ENCODE results near the gene DAPK2.

The DAPK2 gene

DNA sequence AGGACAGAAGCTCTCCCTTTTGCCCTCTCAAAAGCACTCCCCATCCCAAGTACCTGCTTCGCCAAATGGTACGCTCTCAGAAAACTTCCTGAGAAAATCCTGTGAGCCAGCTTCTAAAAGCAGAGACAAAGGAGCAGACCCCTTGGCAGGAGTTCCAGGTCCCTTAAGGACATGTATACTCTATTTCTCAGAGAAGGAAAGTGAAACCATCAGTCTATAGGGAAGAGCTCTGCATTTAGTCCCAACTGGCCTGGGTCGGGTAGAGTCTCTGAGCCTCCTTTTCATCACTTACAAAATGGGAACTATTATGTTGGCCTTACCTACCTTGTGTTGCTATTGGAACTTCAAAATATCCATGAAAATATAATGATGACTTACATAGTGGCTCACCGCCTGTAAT, 19.7 kb downstream of the DAPK2 start:
- Histone ChIP-seq H3K4me1 (ENCODE audit: control insufficient read depth, low read depth, low read length) (peaks cover 3% of the 10 kb centered on the region), H2BK5ac (ENCODE audit: low read length) (no peak overlapping the region), H3K18ac (ENCODE audit: low read length) (no peak overlapping the region), H3K23ac (ENCODE audit: low read length) (no peak overlapping the region), H3K9ac (ENCODE audit: low read length) (no peak overlapping the region), H4K5ac (ENCODE audit: low read length) (no peak overlapping the region), H3K4ac (ENCODE audit: low read depth, low read length) (no peak overlapping the region), H3K36me3 (ENCODE audit: control insufficient read depth, insufficient read depth, low read length) (no peaks in the 10 kb centered on the region), H2AK5ac (ENCODE audit: low read length) (no peak overlapping the region), H3K79me2 (ENCODE audit: control insufficient read depth, insufficient read depth, low read length) (no peaks in the 10 kb centered on the region), H2BK120ac (ENCODE audit: low read depth, low read length) (no peak overlapping the region), H2BK15ac (replicated peaks; ENCODE audit: low read depth) (no peak overlapping the region), H3K56ac (ENCODE audit: low read length) (no peak overlapping the region), H3K27me3 (ENCODE audit: insufficient read depth, low read length, poor library complexity) (no peaks in the 10 kb centered on the region), H3K4me2 (ENCODE audit: low read length) (no peak overlapping the region), H4K8ac (ENCODE audit: low read depth, low read length) (no peak overlapping the region), H3K27ac (ENCODE audit: low read depth, low read length) (no peak overlapping the region), H3K4me3 (ENCODE audit: low read length) (no peak overlapping the region), H3K79me1 (ENCODE audit: low read length) (no peaks in the 10 kb centered on the region)
- no CpG with 5 or more reads among the region's 4 CpGs for WGBS (ENCODE audit: extremely low coverage, insufficient coverage, low lambda C conversion rate)
- DNase-seq: no peak

DNA sequence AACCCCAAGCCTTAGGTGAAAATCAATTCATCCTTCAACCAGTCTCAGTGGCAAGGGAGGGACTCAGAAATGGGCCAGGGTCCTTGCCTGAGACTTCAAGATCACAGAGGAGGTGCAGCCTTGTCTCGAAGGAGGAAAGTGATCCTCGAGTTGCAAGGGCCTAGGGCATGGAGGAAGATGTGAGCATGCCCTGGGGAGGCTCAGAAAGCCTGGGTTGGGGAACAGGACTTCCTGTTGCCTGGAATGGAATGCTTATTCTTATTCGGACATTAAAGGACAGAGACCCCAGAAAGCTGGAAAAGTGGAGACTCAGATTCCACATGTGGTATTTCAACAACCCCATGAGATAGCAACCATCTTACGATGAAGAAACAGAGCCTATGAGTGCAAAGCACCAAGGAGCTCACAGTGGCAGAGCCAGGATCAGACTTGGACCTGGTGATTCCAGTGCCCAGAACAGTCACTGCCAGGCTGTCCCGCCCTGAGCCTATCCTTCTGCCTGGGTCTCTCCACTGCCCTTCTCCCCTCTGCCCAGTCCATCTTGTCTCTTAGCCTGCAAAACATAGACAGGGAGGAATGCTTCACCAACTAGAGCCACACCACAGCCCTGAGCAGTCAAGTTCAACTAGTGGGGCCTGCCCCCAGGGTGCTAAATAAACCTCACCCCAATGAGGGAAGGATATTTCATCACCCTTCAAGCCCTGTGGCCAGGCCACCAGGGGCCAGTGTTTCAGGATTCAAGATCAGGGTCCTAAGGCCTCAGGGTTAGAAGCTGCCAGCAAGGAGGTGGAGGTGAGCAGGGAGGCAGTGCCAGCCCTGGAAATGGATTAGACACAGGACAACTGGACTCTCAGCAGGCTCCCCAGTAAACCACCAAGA, 21.9 kb downstream of the DAPK2 start:
- Histone ChIP-seq H2BK5ac (ENCODE audit: low read length) (no peak overlapping the region), H3K4me1 (ENCODE audit: control insufficient read depth, low read depth, low read length) (peaks cover 3% of the 10 kb centered on the region), H2AK5ac (ENCODE audit: low read length) (no peak overlapping the region), H3K27ac (ENCODE audit: low read depth, low read length) (no peak overlapping the region), H2BK120ac (ENCODE audit: low read depth, low read length) (no peak overlapping the region), H3K56ac (ENCODE audit: low read length) (peak overlapping the region; percentile 65), H3K27me3 (ENCODE audit: insufficient read depth, low read length, poor library complexity) (no peaks in the 10 kb centered on the region), H3K4me2 (ENCODE audit: low read length) (no peak overlapping the region), H3K36me3 (ENCODE audit: control insufficient read depth, insufficient read depth, low read length) (no peaks in the 10 kb centered on the region), H3K9ac (ENCODE audit: low read length) (no peak overlapping the region), H3K4ac (ENCODE audit: low read depth, low read length) (no peak overlapping the region), H3K23ac (ENCODE audit: low read length) (no peak overlapping the region), H4K8ac (ENCODE audit: low read depth, low read length) (no peak overlapping the region), H3K79me2 (ENCODE audit: control insufficient read depth, insufficient read depth, low read length) (no peaks in the 10 kb centered on the region), H2BK15ac (replicated peaks; ENCODE audit: low read depth) (no peak overlapping the region), H4K5ac (ENCODE audit: low read length) (no peak overlapping the region), H3K18ac (ENCODE audit: low read length) (no peak overlapping the region), H3K79me1 (ENCODE audit: low read length) (no peaks in the 10 kb centered on the region), H3K4me3 (ENCODE audit: low read length) (no peak overlapping the region)
- DNase-seq: peak; percentile 62
- no CpG with 5 or more reads among the region's 5 CpGs for WGBS (ENCODE audit: extremely low coverage, insufficient coverage, low lambda C conversion rate)

- Histone ChIP-seq H3K79me2 (ENCODE audit: control insufficient read depth, insufficient read depth, low read length) (no peaks in the 10 kb centered on the region), H3K4ac (ENCODE audit: low read depth, low read length) (no peak overlapping the region), H3K4me3 (ENCODE audit: low read length) (no peak overlapping the region), H3K36me3 (ENCODE audit: control insufficient read depth, insufficient read depth, low read length) (no peaks in the 10 kb centered on the region), H3K56ac (ENCODE audit: low read length) (no peak overlapping the region), H3K79me1 (ENCODE audit: low read length) (no peaks in the 10 kb centered on the region), H3K4me1 (ENCODE audit: control insufficient read depth, low read depth, low read length) (peaks cover 3% of the 10 kb centered on the region), H2BK5ac (ENCODE audit: low read length) (no peak overlapping the region), H3K27ac (ENCODE audit: low read depth, low read length) (no peak overlapping the region), H2BK120ac (ENCODE audit: low read depth, low read length) (no peak overlapping the region), H2AK5ac (ENCODE audit: low read length) (no peak overlapping the region), H3K9ac (ENCODE audit: low read length) (no peak overlapping the region), H3K4me2 (ENCODE audit: low read length) (no peak overlapping the region), H3K27me3 (ENCODE audit: insufficient read depth, low read length, poor library complexity) (no peaks in the 10 kb centered on the region), H3K18ac (ENCODE audit: low read length) (no peak overlapping the region), H2BK15ac (replicated peaks; ENCODE audit: low read depth) (no peak overlapping the region), H4K8ac (ENCODE audit: low read depth, low read length) (no peak overlapping the region), H4K5ac (ENCODE audit: low read length) (no peak overlapping the region), H3K23ac (ENCODE audit: low read length) (no peak overlapping the region)
- WGBS (ENCODE audit: extremely low coverage, insufficient coverage, low lambda C conversion rate): no CpG with 5 or more reads among the region's 1 CpG
- no peak for DNase-seq
Observed at GRCh38 chr15:64023220-64023619, 23.1 kb downstream of the DAPK2 start.

- WGBS (ENCODE audit: extremely low coverage, insufficient coverage, low lambda C conversion rate): no CpG with 5 or more reads among the region's 6 CpGs
- H3K4me2 ChIP-seq (ENCODE audit: low read length): no peak overlapping the region
- no peak overlapping the region for H4K5ac ChIP-seq (ENCODE audit: low read length)
- H2BK120ac ChIP-seq (ENCODE audit: low read depth, low read length): no peak overlapping the region
- H3K56ac ChIP-seq (ENCODE audit: low read length): no peak overlapping the region
- no peak overlapping the region for H2BK15ac ChIP-seq (replicated peaks; ENCODE audit: low read depth)
- peaks cover 3% of the 10 kb centered on the region for H3K4me1 ChIP-seq (ENCODE audit: control insufficient read depth, low read depth, low read length)
- H2BK5ac ChIP-seq (ENCODE audit: low read length): no peak overlapping the region
- H3K23ac ChIP-seq (ENCODE audit: low read length): no peak overlapping the region
- H3K36me3 ChIP-seq (ENCODE audit: control insufficient read depth, insufficient read depth, low read length): no peaks in the 10 kb centered on the region
- H3K9ac ChIP-seq (ENCODE audit: low read length): no peak overlapping the region
- H3K4ac ChIP-seq (ENCODE audit: low read depth, low read length): no peak overlapping the region
- no peak overlapping the region for H3K18ac ChIP-seq (ENCODE audit: low read length)
- no peaks in the 10 kb centered on the region for H3K79me2 ChIP-seq (ENCODE audit: control insufficient read depth, insufficient read depth, low read length)
- no peaks in the 10 kb centered on the region for H3K79me1 ChIP-seq (ENCODE audit: low read length)
- no peak overlapping the region for H3K27ac ChIP-seq (ENCODE audit: low read depth, low read length)
- no peaks in the 10 kb centered on the region for H3K27me3 ChIP-seq (ENCODE audit: insufficient read depth, low read length, poor library complexity)
- no peak for DNase-seq
- H2AK5ac ChIP-seq (ENCODE audit: low read length): no peak overlapping the region
- H3K4me3 ChIP-seq (ENCODE audit: low read length): no peak overlapping the region
- H4K8ac ChIP-seq (ENCODE audit: low read depth, low read length): no peak overlapping the region
Observed at GRCh38 chr15:64022571-64022970, 23.7 kb downstream of the DAPK2 start.

DNA sequence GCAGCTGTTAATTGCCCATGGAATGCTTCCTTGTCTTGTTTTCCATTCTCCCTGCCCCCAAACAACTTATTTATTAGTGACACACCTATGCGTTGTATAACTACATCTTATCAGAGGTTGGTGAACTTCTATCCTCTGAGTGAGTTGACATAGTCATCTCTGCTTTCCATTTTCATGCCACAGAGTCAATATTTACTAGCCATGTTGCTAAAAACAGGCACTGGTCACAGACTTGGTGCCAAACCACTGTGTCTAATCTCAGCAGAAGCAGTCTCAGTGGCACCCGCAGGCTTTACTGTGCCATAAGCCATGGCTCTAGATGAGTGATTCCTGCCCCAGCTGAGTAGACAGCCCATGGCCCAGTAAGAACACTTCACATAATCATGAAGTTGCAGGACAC, 26.5 kb downstream of the DAPK2 start:
- no peaks in the 10 kb centered on the region for H3K79me2 ChIP-seq (ENCODE audit: control insufficient read depth, insufficient read depth, low read length)
- no peak overlapping the region for H3K4me2 ChIP-seq (ENCODE audit: low read length)
- no peak overlapping the region for H2BK5ac ChIP-seq (ENCODE audit: low read length)
- no peak overlapping the region for H3K4me3 ChIP-seq (ENCODE audit: low read length)
- H3K23ac ChIP-seq (ENCODE audit: low read length): no peak overlapping the region
- H3K56ac ChIP-seq (ENCODE audit: low read length): no peak overlapping the region
- H3K4me1 ChIP-seq (ENCODE audit: control insufficient read depth, low read depth, low read length): peaks cover 3% of the 10 kb centered on the region
- H3K27me3 ChIP-seq (ENCODE audit: insufficient read depth, low read length, poor library complexity): no peaks in the 10 kb centered on the region
- no peak overlapping the region for H2BK120ac ChIP-seq (ENCODE audit: low read depth, low read length)
- no peak overlapping the region for H4K8ac ChIP-seq (ENCODE audit: low read depth, low read length)
- WGBS (ENCODE audit: extremely low coverage, insufficient coverage, low lambda C conversion rate): no CpG with 5 or more reads among the region's 2 CpGs
- H3K27ac ChIP-seq (ENCODE audit: low read depth, low read length): no peak overlapping the region
- no peak overlapping the region for H2BK15ac ChIP-seq (replicated peaks; ENCODE audit: low read depth)
- no peak overlapping the region for H3K18ac ChIP-seq (ENCODE audit: low read length)
- no peak for DNase-seq
- no peak overlapping the region for H3K9ac ChIP-seq (ENCODE audit: low read length)
- no peak overlapping the region for H2AK5ac ChIP-seq (ENCODE audit: low read length)
- H3K79me1 ChIP-seq (ENCODE audit: low read length): no peaks in the 10 kb centered on the region
- H3K36me3 ChIP-seq (ENCODE audit: control insufficient read depth, insufficient read depth, low read length): no peaks in the 10 kb centered on the region
- H4K5ac ChIP-seq (ENCODE audit: low read length): no peak overlapping the region
- H3K4ac ChIP-seq (ENCODE audit: low read depth, low read length): no peak overlapping the region
